ENCODE data around the gene SGSM1.

SGSM1 gene

DNA sequence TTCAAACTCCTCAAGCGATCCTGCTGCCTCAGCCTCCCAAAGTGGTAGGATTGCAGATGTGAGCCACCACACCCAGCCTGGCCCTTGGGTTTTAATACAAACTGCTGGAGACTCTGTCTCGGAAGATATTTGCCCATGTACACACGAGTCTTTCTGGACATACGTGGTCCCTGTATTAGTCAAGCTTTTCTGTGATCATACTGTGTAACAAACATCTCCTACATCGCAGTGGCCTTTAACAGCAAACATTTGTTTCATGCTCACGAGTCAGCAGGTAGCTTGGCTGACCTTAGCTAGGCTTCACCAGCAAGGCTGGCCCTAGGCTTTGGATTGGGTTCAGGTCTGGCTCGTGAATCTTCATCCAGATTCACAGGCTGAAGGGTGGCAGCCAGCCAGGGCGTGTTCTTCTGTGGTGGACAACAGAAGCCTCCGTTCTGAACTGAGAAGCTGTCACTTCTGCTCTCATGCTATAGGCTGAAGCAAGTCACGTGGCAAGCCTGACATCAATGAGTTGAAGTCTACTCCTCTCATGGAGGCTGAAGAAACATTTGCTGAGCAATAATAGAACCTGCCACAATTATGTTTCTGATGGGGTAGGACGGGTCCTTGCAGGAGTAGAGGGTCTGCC, 155.3 kb downstream of the SGSM1 start:
- H3K4me3 ChIP-seq (ENCODE audit: low read depth, low read length) = no peak overlapping the region
- TF ChIP-seq, protein P1, sequence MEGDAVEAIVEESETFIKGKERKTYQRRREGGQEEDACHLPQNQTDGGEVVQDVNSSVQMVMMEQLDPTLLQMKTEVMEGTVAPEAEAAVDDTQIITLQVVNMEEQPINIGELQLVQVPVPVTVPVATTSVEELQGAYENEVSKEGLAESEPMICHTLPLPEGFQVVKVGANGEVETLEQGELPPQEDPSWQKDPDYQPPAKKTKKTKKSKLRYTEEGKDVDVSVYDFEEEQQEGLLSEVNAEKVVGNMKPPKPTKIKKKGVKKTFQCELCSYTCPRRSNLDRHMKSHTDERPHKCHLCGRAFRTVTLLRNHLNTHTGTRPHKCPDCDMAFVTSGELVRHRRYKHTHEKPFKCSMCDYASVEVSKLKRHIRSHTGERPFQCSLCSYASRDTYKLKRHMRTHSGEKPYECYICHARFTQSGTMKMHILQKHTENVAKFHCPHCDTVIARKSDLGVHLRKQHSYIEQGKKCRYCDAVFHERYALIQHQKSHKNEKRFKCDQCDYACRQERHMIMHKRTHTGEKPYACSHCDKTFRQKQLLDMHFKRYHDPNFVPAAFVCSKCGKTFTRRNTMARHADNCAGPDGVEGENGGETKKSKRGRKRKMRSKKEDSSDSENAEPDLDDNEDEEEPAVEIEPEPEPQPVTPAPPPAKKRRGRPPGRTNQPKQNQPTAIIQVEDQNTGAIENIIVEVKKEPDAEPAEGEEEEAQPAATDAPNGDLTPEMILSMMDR (IDR thresholded peaks at IDR 0.05; ENCODE audit: borderline replicate concordance, insufficient read depth, low read depth, low read length) = no peak

DNA sequence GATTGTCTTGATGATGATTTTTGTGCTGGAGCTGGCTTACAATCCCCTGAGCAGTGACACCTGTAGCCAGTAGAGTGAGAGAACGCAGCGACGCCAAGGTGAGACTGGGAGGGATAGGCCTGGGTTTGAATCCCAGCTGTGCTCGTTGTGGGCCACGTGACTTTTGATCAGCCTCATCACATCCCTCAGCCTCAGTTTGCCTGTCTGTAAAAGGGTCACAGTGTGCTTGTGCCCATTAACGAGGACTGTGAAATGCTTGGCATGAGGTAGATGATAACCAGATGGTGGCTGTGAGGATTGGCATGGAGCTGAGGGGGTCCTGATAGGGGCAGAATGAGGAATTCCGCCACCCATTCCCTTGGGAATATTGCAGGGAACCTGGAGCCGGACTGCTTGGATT, 156.1 kb downstream of the SGSM1 start:
- no peak overlapping the region for H3K4me3 ChIP-seq (ENCODE audit: low read depth, low read length)
- TF ChIP-seq, protein P1 (IDR thresholded peaks at IDR 0.05; ENCODE audit: borderline replicate concordance, insufficient read depth, low read depth, low read length) = no peak

DNA sequence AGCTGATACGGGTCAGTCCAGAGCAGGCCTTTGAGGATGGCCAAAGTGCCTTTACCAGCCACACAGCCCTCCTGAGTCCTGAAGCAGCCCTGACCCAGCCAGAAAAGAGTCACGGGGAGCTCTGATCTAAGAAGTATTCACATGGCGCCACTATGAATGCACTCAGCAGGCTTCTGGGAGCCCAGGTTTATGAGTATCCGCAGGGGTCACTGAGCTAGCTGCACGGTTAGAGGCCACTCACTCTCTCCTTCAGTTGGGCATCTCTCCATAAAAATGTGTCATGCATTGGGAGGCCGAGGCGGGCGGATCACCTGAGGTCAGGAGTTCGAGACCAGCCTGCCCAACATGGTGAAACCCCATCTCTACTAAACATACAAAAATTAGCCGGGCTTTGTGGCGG, 156.8 kb downstream of the SGSM1 start:
- TF ChIP-seq, protein P1 (IDR thresholded peaks at IDR 0.05; ENCODE audit: borderline replicate concordance, insufficient read depth, low read depth, low read length) = no peak

DNA sequence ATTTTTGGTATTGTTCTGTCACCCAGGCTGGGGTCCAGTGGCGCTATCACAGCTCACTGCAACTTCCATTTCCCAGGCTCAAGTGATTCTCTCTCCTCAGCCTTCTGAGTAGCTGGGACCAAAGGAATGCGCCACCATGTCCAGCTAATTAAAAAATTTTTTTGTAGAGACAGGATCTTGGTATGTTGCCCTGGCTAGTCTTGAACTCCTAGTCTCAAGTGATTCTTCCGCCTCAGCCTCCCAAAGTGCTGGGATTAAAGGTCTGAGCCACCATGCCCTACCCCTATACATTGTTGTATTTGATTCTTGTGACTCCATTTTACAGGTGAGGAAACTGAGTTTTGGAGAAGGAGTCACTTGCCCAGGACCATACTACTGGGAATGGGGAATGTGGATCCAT, 158.4 kb downstream of the SGSM1 start:
- TF ChIP-seq, protein P1 (IDR thresholded peaks at IDR 0.05; ENCODE audit: borderline replicate concordance, insufficient read depth, low read depth, low read length) = no peak
- no peak overlapping the region for H3K4me3 ChIP-seq (ENCODE audit: low read depth, low read length)

More for the DNA sequence above, 156.8 kb downstream of the SGSM1 start:
- H3K4me3 ChIP-seq (ENCODE audit: low read depth, low read length) = no peak overlapping the region

DNA sequence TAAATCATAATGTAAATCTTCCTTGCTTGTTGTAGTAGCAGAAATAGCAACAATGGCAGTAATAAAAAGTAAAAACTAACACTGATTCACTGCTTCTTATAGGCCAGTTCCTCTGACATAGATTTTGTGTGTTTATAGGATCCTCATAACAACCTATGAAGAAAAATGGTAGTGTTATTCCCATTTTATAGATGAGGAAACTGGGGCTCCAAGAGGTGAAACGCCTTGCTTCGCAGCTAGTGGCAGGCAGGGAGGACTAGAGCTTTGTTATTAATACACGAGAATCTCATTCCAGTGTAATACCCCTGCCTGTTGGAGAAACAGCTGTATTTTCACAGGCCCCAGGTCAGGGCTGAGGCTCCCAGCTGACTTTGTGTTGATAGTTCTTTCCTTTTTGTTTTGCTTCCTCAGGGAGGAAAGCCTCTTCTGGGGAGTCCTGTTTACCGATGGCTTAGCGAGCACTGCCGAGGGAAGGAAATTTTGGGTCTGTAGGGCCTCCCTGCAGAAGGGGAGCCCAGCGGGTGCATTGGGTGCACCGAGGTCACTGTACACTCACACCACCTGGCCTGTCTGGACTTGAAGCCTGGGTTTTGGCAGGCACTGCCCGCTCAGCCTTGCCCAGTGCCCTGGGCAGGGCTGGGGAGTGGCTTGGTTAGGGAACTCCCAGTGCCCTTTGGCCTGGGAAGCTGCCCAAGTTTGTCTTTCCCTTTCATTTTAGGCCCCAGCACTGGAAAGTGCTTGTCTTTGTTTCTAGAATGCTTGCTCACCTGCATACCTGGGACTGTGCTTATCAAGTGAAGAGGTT, 160.0 kb downstream of the SGSM1 start:
- TF ChIP-seq, protein P1 (IDR thresholded peaks at IDR 0.05; ENCODE audit: borderline replicate concordance, insufficient read depth, low read depth, low read length) = no peak
- no peak overlapping the region for H3K4me3 ChIP-seq (ENCODE audit: low read depth, low read length)

DNA sequence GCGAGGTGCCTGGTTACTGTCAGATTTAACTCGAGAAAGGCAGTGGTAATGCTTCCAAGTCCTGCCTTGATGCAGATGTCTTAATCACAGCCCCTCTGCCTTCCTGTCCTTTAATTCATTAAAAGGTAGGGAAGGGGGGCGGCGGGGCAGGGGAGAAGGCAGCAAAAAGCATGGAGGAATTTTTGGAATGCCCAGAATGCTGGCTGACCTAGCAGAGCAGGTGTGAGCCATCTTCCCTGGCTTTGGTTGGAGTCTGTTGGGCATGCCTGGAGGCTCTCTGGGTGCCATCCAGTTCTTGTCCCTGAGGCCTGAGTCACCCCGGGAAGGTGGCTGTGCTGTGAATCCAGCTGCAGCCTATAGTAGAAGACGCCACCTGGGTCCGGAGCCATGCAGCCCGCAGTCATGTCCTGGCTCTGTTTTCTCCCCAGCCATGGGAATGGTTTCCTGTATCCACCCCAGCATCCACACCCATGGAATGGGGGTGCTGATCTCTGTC, 162.1 kb downstream of the SGSM1 start:
- no peak overlapping the region for H3K4me3 ChIP-seq (ENCODE audit: low read depth, low read length)
- TF ChIP-seq, protein P1 (IDR thresholded peaks at IDR 0.05; ENCODE audit: borderline replicate concordance, insufficient read depth, low read depth, low read length) = no peak
